ENCODE results near the gene SLC25A25.

GRCh38 chr9:128099231-128099931 lies 31.3 kb downstream of the SLC25A25 start:
- TF ChIP-seq EZH2phosphoT487 (IDR thresholded peaks at IDR 0.05; ENCODE audit: borderline replicate concordance) (no peak), CTCF (conservative IDR thresholded peaks at IDR 0.05; ENCODE audit: low read length) (no peak)

Measured in Loucy (cell line).